Measurements from ENCODE around the gene FBXL15. TPM values are rescaled to one million over a fixed set of nuclear protein-coding genes. Genes with fewer than 3 reads are reported as not detected.

FBXL15 gene
- total RNA-seq, 1 experiment from 2014 or later, result 24.6 TPM

DNA sequence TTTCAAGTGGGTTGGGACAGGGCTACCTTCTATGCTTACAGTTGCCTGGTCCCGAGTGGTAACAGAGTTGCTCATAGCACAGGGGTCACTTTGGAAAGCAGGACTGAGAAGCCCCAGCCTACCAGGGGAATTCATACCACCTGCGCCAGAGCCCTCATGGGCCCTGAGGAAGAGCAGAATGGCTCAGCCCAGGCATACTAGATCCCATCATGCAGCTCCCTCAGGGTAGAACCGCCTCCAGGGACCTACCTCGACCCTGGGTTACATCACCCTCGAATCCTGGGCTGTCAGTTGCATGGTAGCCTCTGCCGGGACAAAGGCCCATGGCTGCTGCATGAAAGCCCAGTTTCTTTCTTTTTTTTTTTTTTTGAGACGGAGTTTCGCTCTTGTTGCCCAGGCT lies 8.8 kb downstream of the FBXL15 start:
- POLR2A ChIA-PET, result interaction anchor here (0.6 to 1.5 kb wide), 3 partner anchors 9 to 179 kb away, joined by 3 to 5 read pairs (median 3); partner anchors contain the start of gene FBXL15
- Mint-ChIP-seq H3K27me3 (ENCODE audit: low read depth) (peaks cover 31% of the 10 kb centered on the region), H3K4me1 (peaks cover 7% of the 10 kb centered on the region), H3K9me3 (no peaks in the 10 kb centered on the region), H3K27ac (no peak overlapping the region), H3K36me3 (no peaks in the 10 kb centered on the region), H3K4me3 (no peak overlapping the region)
- no peak for TF ChIP-seq ZNF671 (CRISPR knock-in tag; IDR thresholded peaks at IDR 0.05)
- TF ChIP-seq JUN (CRISPR knock-in tag; IDR thresholded peaks at IDR 0.05), result no peak
- TF ChIP-seq FOXK1 (CRISPR knock-in tag; IDR thresholded peaks at IDR 0.05), result no peak
- TF ChIP-seq, protein P1, sequence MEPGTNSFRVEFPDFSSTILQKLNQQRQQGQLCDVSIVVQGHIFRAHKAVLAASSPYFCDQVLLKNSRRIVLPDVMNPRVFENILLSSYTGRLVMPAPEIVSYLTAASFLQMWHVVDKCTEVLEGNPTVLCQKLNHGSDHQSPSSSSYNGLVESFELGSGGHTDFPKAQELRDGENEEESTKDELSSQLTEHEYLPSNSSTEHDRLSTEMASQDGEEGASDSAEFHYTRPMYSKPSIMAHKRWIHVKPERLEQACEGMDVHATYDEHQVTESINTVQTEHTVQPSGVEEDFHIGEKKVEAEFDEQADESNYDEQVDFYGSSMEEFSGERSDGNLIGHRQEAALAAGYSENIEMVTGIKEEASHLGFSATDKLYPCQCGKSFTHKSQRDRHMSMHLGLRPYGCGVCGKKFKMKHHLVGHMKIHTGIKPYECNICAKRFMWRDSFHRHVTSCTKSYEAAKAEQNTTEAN (CRISPR knock-in tag; IDR thresholded peaks at IDR 0.05), result no peak
- no peak for TF ChIP-seq JAZF1 (CRISPR knock-in tag; IDR thresholded peaks at IDR 0.05)
- TF ChIP-seq RELA (CRISPR knock-in tag; IDR thresholded peaks at IDR 0.05; ENCODE audit: borderline replicate concordance), result no peak
- TF ChIP-seq, protein P2, sequence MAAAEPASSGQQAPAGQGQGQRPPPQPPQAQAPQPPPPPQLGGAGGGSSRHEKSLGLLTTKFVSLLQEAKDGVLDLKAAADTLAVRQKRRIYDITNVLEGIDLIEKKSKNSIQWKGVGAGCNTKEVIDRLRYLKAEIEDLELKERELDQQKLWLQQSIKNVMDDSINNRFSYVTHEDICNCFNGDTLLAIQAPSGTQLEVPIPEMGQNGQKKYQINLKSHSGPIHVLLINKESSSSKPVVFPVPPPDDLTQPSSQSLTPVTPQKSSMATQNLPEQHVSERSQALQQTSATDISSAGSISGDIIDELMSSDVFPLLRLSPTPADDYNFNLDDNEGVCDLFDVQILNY (CRISPR knock-in tag; IDR thresholded peaks at IDR 0.05), result no peak
- TF ChIP-seq PRRX2 (CRISPR knock-in tag; IDR thresholded peaks at IDR 0.05), result no peak
- TF ChIP-seq, protein P3, sequence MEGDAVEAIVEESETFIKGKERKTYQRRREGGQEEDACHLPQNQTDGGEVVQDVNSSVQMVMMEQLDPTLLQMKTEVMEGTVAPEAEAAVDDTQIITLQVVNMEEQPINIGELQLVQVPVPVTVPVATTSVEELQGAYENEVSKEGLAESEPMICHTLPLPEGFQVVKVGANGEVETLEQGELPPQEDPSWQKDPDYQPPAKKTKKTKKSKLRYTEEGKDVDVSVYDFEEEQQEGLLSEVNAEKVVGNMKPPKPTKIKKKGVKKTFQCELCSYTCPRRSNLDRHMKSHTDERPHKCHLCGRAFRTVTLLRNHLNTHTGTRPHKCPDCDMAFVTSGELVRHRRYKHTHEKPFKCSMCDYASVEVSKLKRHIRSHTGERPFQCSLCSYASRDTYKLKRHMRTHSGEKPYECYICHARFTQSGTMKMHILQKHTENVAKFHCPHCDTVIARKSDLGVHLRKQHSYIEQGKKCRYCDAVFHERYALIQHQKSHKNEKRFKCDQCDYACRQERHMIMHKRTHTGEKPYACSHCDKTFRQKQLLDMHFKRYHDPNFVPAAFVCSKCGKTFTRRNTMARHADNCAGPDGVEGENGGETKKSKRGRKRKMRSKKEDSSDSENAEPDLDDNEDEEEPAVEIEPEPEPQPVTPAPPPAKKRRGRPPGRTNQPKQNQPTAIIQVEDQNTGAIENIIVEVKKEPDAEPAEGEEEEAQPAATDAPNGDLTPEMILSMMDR (IDR thresholded peaks at IDR 0.05), result no peak
- no peak for TF ChIP-seq ZNF263 (CRISPR knock-in tag; IDR thresholded peaks at IDR 0.05; ENCODE audit: low read depth)
- no peak for TF ChIP-seq CREM (CRISPR knock-in tag; IDR thresholded peaks at IDR 0.05)
- TF ChIP-seq HMGA2 (CRISPR knock-in tag; IDR thresholded peaks at IDR 0.05), result no peak
- TF ChIP-seq, protein P4, sequence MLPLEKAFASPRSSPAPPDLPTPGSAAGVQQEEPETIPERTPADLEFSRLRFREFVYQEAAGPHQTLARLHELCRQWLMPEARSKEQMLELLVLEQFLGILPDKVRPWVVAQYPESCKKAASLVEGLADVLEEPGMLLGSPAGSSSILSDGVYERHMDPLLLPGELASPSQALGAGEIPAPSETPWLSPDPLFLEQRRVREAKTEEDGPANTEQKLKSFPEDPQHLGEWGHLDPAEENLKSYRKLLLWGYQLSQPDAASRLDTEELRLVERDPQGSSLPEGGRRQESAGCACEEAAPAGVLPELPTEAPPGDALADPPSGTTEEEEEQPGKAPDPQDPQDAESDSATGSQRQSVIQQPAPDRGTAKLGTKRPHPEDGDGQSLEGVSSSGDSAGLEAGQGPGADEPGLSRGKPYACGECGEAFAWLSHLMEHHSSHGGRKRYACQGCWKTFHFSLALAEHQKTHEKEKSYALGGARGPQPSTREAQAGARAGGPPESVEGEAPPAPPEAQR (CRISPR knock-in tag; IDR thresholded peaks at IDR 0.05), result no peak
- TF ChIP-seq, protein P5, sequence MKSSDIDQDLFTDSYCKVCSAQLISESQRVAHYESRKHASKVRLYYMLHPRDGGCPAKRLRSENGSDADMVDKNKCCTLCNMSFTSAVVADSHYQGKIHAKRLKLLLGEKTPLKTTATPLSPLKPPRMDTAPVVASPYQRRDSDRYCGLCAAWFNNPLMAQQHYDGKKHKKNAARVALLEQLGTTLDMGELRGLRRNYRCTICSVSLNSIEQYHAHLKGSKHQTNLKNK (CRISPR knock-in tag; IDR thresholded peaks at IDR 0.05), result no peak
- no peak for TF ChIP-seq ESRRA (CRISPR knock-in tag; IDR thresholded peaks at IDR 0.05; ENCODE audit: borderline replicate concordance)
- CTCF ChIA-PET, result no interaction called here
- ATAC-seq, result no peak
- DNase-seq (ENCODE audit: low spot score), result no peak

DNA sequence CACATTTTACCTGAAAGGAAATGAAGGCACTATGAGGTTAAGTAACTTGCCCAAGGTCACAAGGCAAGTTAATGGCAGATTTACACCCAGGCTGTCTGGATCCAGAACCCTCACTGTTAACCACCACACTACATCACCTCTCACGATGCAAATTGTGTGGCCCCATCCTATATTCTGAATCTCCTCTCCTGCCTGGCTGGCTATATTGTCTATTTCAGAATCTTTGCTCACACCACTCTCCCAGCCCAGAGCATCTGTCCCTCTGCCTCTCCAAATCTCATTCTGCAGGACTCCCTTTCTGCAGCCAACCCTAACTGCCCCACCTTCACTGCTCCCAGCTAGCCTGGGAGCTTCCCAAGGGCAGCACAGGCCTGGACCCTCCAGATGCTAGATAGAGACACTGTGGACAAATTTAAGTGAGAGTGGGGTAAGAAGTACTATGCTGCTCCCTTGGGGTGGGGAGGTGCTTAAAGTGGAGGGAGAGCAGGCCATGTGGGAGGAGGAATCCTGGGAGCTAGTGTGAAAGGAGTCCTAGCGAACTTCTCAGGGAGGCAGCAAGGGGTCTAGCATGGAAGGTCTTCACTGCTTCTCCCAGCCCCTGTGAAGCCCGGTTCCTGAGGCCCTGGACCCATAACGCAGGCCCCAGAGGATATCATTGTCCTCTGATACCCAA lies 11.0 kb downstream of the FBXL15 start:
- CTCF ChIA-PET, result interaction anchor here (0.5 to 2.1 kb wide), 18 partner anchors 10 to 313 kb away, joined by 3 to 47 read pairs (median 6); partner anchors contain the start of genes ACTR1A, C10orf95, FBXL15 and NFKB2
- DNase-seq (ENCODE audit: low spot score) (no peak), ATAC-seq (peak; percentile 9)
- peak overlapping the region; percentile 95 for H3K4me3 Mint-ChIP-seq
- H3K27ac Mint-ChIP-seq, result peak overlapping the region; percentile 52
- no peaks in the 10 kb centered on the region for H3K36me3 Mint-ChIP-seq
- TF ChIP-seq, protein P6, sequence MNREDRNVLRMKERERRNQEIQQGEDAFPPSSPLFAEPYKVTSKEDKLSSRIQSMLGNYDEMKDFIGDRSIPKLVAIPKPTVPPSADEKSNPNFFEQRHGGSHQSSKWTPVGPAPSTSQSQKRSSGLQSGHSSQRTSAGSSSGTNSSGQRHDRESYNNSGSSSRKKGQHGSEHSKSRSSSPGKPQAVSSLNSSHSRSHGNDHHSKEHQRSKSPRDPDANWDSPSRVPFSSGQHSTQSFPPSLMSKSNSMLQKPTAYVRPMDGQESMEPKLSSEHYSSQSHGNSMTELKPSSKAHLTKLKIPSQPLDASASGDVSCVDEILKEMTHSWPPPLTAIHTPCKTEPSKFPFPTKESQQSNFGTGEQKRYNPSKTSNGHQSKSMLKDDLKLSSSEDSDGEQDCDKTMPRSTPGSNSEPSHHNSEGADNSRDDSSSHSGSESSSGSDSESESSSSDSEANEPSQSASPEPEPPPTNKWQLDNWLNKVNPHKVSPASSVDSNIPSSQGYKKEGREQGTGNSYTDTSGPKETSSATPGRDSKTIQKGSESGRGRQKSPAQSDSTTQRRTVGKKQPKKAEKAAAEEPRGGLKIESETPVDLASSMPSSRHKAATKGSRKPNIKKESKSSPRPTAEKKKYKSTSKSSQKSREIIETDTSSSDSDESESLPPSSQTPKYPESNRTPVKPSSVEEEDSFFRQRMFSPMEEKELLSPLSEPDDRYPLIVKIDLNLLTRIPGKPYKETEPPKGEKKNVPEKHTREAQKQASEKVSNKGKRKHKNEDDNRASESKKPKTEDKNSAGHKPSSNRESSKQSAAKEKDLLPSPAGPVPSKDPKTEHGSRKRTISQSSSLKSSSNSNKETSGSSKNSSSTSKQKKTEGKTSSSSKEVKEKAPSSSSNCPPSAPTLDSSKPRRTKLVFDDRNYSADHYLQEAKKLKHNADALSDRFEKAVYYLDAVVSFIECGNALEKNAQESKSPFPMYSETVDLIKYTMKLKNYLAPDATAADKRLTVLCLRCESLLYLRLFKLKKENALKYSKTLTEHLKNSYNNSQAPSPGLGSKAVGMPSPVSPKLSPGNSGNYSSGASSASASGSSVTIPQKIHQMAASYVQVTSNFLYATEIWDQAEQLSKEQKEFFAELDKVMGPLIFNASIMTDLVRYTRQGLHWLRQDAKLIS (CRISPR knock-in tag; IDR thresholded peaks at IDR 0.05; ENCODE audit: borderline replicate concordance), result no peak
- TF ChIP-seq TP53 (CRISPR knock-in tag; IDR thresholded peaks at IDR 0.05), result 0 out of 2 replicates have a peak, but pooled peaks have one; percentile 27
- 0 out of 2 replicates have a peak, but pooled peaks have one; percentile 68 for TF ChIP-seq EMX1 (CRISPR knock-in tag; IDR thresholded peaks at IDR 0.05)
- POLR2A ChIA-PET, result interaction anchor here (0.5 to 2.8 kb wide), 9 partner anchors 10 to 1435 kb away, joined by 3 to 34 read pairs (median 4); partner anchors contain the start of genes C10orf95, FBXL15 and NFKB2
- no peaks in the 10 kb centered on the region for H3K9me3 Mint-ChIP-seq
- peaks cover 52% of the 10 kb centered on the region for H3K27me3 Mint-ChIP-seq (ENCODE audit: low read depth)
- peaks cover 18% of the 10 kb centered on the region for H3K4me1 Mint-ChIP-seq

All from WTC11 (cell line).